Stimulated activated naive CD4-positive, alpha-beta T cell treated with Interleukin-2 at 50 U/mL for 16 hours (primary cell): Measurements from ENCODE around the gene ANKFY1.

Experiments
- DNase-seq: peaks from one replicate; lab custom pipeline; 2025; lab: John Stamatoyannopoulos, UW

The ANKFY1 gene

GRCh38 chr17:4177806-4178205, 86.0 kb downstream of the ANKFY1 start:
- DNase-seq: no peak

GRCh38 chr17:4176808-4177472, 86.8 kb downstream of the ANKFY1 start:
- no peak for DNase-seq

GRCh38 chr17:4175921-4176807, 87.6 kb downstream of the ANKFY1 start:
- peak; percentile 12 for DNase-seq

GRCh38 chr17:4174556-4174955, 89.2 kb downstream of the ANKFY1 start:
- no peak for DNase-seq

- no peak for DNase-seq
Measured at GRCh38 chr17:4173781-4174180, 90.0 kb downstream of the ANKFY1 start.

GRCh38 chr17:4172356-4172755, 91.4 kb downstream of the ANKFY1 start:
- no peak for DNase-seq

GRCh38 chr17:4170639-4171280, 93.0 kb downstream of the ANKFY1 start:
- no peak for DNase-seq

GRCh38 chr17:4167786-4168185, 96.0 kb downstream of the ANKFY1 start:
- DNase-seq: no peak

GRCh38 chr17:4166419-4166818, 97.4 kb downstream of the ANKFY1 start:
- DNase-seq: no peak

- DNase-seq: no peak
Measured at GRCh38 chr17:4165301-4166010, 98.3 kb downstream of the ANKFY1 start.

- DNase-seq: no peak
Measured at GRCh38 chr17:4163951-4164350, 99.8 kb downstream of the ANKFY1 start.

GRCh38 chr17:4162775-4163466, 100.9 kb downstream of the ANKFY1 start:
- no peak for DNase-seq

GRCh38 chr17:4162321-4162720, 101.5 kb downstream of the ANKFY1 start:
- DNase-seq: no peak

GRCh38 chr17:4161967-4162305, 101.8 kb downstream of the ANKFY1 start:
- DNase-seq: no peak

- DNase-seq: no peak
Measured at GRCh38 chr17:4161192-4161966, 102.4 kb downstream of the ANKFY1 start.

- no peak for DNase-seq
Measured at GRCh38 chr17:4160294-4160859, 103.4 kb downstream of the ANKFY1 start.

GRCh38 chr17:4159761-4160160, 104.0 kb downstream of the ANKFY1 start:
- no peak for DNase-seq

- no peak for DNase-seq
Measured at GRCh38 chr17:4157618-4158333, 106.0 kb downstream of the ANKFY1 start.

GRCh38 chr17:4156750-4157381, 106.9 kb downstream of the ANKFY1 start:
- no peak for DNase-seq
